ENCODE data around the gene MSX1.

The MSX1 gene

DNA sequence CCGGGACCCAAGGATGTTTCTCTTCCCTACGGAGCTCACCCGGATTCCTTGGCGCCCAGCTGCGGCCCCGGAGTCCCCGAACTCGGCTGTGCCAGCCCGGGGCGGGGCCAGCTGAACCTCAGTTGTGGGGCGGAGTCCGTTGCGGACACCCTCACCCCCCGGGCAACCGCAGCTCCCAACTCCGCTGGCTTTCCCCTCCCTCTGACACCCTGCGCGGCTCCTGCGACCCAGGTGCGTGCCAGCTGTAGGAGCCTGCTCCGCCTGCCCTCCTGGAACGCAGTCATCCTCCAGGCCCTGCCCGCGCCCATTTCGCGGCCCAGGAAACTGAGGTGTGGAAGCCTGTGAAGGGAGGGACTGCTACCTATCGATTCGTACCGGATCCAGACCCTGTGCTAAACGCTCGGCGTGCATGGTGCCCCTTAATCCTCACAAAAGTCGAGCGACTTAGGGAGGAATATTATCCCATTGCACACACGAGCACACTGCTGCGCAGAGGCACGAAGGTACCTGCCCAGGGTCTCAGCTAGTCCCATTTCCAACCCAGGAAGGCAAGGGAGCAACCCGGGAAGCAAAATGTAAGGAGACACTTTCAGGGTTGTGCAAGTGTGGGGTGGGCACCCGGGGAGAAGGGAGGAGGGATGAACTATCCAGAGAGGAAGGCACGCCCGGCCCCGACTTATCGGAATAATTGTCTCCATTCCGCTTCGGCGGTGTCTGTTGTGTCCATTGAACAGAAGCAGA, 12.3 kb downstream of the MSX1 start:
- CTCF ChIA-PET = no interaction called here
- POLR2A ChIA-PET (ENCODE audit: low non-redundant PET) = no interaction called here

DNA sequence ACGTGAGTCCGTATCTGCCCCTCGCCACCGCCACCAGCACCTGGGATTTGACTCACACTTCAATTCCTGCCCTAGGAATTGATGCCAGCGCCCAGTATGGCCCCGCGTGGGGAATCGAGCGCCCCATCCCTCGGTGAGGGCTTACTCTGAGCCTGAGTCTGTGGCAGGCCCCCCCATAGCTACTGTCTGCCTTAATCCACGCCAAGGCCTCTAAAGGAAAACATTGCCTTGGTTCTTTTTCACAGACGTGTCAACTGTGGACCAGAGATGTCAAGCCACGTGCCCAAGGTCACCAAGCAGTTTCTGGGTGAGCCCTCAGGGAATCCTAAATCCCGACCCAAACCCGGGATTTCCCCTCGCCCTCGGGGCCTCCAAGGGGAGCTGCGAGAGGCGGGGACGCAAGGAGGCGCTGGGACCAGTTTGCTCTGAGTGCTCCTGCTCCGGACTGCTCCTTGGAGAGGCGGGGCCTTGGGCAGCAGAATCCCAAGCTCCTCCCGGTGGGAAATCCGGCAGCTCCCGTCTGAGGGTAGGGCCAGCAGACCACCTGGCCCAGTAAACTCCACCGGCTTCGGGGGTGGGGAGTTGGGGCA, 12.9 kb downstream of the MSX1 start:
- ChIA-PET CTCF (no interaction called here), POLR2A (ENCODE audit: low non-redundant PET) (no interaction called here)
- TF ChIP-seq, protein P1, sequence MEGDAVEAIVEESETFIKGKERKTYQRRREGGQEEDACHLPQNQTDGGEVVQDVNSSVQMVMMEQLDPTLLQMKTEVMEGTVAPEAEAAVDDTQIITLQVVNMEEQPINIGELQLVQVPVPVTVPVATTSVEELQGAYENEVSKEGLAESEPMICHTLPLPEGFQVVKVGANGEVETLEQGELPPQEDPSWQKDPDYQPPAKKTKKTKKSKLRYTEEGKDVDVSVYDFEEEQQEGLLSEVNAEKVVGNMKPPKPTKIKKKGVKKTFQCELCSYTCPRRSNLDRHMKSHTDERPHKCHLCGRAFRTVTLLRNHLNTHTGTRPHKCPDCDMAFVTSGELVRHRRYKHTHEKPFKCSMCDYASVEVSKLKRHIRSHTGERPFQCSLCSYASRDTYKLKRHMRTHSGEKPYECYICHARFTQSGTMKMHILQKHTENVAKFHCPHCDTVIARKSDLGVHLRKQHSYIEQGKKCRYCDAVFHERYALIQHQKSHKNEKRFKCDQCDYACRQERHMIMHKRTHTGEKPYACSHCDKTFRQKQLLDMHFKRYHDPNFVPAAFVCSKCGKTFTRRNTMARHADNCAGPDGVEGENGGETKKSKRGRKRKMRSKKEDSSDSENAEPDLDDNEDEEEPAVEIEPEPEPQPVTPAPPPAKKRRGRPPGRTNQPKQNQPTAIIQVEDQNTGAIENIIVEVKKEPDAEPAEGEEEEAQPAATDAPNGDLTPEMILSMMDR (conservative IDR thresholded peaks at IDR 0.05; ENCODE audit: low read depth) = no peak
- no peak for DNase-seq (ENCODE audit: low spot score)
- no peak overlapping the region for H3K27ac ChIP-seq

More for the DNA sequence above, 12.3 kb downstream of the MSX1 start:
- TF ChIP-seq, protein P1 (conservative IDR thresholded peaks at IDR 0.05; ENCODE audit: low read depth) = no peak
- H3K27ac ChIP-seq = no peak overlapping the region
- no peak for DNase-seq (ENCODE audit: low spot score)

DNA sequence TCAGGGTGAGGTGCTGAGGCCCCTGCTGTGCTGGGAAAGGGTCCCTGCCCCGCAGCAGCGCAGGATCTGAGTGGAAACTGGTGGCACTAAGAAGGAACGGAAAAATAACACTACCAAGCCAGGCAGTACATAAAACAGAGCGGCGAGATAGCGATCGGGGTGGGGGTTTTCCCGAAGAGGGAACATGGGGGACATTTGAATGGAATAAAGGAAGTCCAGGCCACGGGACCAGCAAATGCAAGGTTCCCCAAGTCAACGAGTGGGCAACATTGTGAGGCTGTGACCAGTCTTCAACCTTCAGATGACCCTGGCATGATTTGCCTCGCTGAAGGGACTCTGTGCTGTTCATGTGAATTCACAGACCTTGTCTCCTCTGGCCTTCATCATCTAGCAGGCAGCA, 13.7 kb downstream of the MSX1 start:
- TF ChIP-seq, protein P1 (conservative IDR thresholded peaks at IDR 0.05; ENCODE audit: low read depth) = no peak
- CTCF ChIA-PET = no interaction called here
- no peak for DNase-seq (ENCODE audit: low spot score)
- POLR2A ChIA-PET (ENCODE audit: low non-redundant PET) = no interaction called here
- H3K27ac ChIP-seq = no peak overlapping the region

DNA sequence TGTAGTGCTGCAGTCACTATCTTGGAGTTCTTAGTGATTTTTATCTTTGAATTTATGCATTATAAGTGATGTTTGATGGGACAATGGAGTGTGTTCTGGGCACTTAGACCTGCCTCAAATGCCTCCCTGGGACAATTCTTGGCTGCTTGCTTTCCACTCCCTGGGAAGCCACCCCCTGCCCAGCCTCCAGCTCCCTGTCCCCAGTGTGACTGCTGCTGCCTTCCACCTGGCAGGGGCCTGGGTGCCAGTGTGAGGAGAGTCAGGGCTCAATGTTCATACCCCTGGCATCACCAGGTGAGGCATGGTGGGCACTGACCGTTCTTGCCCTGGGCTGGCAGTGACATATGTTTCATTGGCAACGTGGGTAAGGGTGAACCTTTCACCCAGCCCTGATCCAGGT, 14.8 kb downstream of the MSX1 start:
- no peak overlapping the region for H3K27ac ChIP-seq
- TF ChIP-seq, protein P1 (conservative IDR thresholded peaks at IDR 0.05; ENCODE audit: low read depth) = no peak
- POLR2A ChIA-PET (ENCODE audit: low non-redundant PET) = no interaction called here
- CTCF ChIA-PET = interaction anchor here (0.6 to 1.1 kb wide), 2 partner anchors 9 to 24 kb away, joined by 4 read pairs; no protein-coding TSS in a partner anchor
- DNase-seq (ENCODE audit: low spot score) = no peak

DNA sequence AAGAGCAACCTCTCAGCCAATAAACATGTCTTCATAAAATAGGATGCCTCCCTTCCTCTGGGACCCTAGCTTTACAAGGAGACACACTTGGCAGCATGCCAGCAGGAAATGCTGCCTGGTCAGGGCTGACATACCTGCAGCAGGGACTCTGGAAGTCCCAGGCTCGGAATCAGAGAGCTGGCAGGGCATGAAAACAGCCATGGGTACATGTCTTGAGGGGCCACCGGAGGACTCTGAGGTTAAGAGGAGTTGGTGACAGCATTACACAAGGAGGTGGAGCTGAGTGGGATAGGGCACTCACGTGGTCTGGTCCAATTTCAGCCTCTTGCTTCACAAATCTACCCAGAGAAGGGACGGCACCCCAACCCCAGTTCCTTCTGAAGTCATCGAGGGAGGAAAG, 15.7 kb downstream of the MSX1 start:
- ChIA-PET CTCF (interaction anchor here (1.1 kb wide), 1 partner anchor 25 kb away, joined by 4 read pairs; no protein-coding TSS in a partner anchor), POLR2A (ENCODE audit: low non-redundant PET) (no interaction called here)
- DNase-seq (ENCODE audit: low spot score) = no peak

DNA sequence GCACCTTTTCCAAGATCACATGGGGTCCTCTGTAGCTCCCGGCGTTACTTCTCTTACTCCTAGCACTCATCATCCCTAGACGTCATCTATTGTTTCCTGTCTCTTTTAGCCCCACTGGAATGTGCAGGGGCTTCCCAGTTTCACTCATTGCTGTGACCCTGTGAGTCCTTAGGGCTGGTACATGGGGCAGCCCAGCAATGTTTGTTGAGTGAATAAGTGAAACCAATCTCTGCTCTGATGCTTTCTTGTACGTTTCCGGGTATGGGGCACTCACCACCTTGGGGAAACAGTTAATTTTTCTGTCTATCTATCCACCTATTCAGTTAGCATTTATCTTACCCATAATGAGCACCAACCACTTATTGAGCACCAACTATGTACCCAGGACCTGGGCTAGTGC, 16.1 kb downstream of the MSX1 start:
- ChIA-PET CTCF (interaction anchor here (1.1 kb wide), 1 partner anchor 26 kb away, joined by 4 read pairs; no protein-coding TSS in a partner anchor), POLR2A (ENCODE audit: low non-redundant PET) (no interaction called here)
- no peak for DNase-seq (ENCODE audit: low spot score)
- TF ChIP-seq, protein P1 (conservative IDR thresholded peaks at IDR 0.05; ENCODE audit: low read depth) = no peak
- H3K27ac ChIP-seq = no peak overlapping the region

More for the DNA sequence above, 15.7 kb downstream of the MSX1 start:
- TF ChIP-seq, protein P1 (conservative IDR thresholded peaks at IDR 0.05; ENCODE audit: low read depth) = no peak
- no peak overlapping the region for H3K27ac ChIP-seq

Measured in RWPE1 (cell line).